ENCODE data around the gene ZNF521. TPM values are rescaled to one million over a fixed set of nuclear protein-coding genes. Genes with fewer than 3 reads are reported as not detected.

The ZNF521 gene
- total RNA-seq, 1 experiment from 2014 or later = 5.1 TPM

GRCh38 chr18:25225151-25225550 lies 126.8 kb downstream of the ZNF521 start:
- H3K36me3 ChIP-seq (replicated peaks; ENCODE audit: control insufficient read depth, insufficient read depth, low read length) = no peaks in the 10 kb centered on the region
- no peaks in the 10 kb centered on the region for H3K27me3 ChIP-seq (ENCODE audit: control insufficient read depth, insufficient read depth, low read length)
- no peak for DNase-seq
- H3K4me3 ChIP-seq (ENCODE audit: insufficient read depth, low read depth, low read length) = no peak overlapping the region

DNA sequence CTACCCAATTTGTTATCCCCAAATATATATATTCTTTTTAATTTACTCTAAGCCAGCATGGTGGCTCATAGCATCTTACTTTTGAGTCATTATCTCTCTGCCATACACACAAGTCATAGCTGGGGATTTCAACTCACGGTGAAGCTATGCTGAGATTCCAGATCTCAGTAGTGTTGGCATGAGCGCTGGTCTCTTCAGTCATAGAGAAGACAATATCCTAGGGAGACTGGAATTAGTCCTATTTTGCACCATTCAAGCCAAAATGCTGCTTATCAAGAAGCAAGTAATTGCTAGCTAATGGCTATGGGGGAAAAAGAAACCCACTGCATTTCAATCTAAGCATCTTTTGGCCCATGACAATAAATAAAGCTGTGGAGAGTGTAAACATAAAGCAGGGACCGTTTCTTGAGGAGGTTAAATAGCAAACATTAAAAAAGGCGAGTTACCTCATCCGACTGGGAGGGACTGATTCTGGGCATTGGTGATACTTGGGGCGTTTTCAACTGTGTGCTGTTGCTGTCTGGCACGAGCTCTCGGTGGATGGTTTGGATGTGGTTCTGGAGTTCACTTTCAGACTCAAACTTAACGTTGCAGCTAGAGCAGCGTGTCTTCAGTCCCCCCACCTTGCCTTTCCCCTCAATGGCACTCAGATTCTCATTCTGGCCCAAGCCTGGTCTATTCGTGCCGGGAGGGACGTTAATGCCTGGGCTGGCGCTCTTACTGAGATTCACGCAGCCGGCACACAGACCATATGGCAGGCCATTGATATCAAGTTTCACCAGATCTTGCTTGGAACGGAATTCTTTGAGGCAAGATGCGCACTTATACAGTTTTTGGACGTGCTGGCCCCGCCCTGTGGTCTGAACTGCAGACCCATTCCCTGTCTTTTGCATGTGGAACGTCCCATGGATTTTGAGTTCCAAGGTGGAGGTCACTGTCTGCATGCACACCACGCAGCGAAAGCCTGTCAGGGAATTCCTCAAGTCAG lies 127.8 kb downstream of the ZNF521 start:
- no peaks in the 10 kb centered on the region for H3K27me3 ChIP-seq (ENCODE audit: control insufficient read depth, insufficient read depth, low read length)
- DNase-seq = no peak
- no peak overlapping the region for H3K4me3 ChIP-seq (ENCODE audit: insufficient read depth, low read depth, low read length)
- H3K36me3 ChIP-seq (replicated peaks; ENCODE audit: control insufficient read depth, insufficient read depth, low read length) = no peaks in the 10 kb centered on the region

DNA sequence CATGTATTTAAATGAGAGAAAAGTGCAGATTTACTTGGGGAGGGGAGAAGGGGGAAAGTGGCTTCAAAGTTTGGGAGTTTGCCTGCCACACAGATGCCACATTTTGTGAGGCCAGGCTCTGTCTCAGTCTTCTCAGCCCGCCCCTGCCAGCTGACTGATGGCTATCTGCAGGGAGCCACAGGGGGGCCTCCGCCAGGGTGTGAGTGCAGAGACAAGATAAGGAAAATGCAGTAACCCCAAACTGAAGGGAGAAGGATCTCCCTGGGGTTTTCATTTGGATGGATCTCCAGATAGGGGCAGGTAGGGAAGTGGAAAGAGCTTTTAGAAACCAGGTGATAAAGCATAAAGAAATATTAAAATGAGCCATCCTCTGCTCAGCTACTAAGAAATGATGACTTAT lies 128.8 kb downstream of the ZNF521 start:
- H3K36me3 ChIP-seq (replicated peaks; ENCODE audit: control insufficient read depth, insufficient read depth, low read length) = no peaks in the 10 kb centered on the region
- no peak overlapping the region for H3K4me3 ChIP-seq (ENCODE audit: insufficient read depth, low read depth, low read length)
- peak; percentile 33 for DNase-seq
- H3K27me3 ChIP-seq (ENCODE audit: control insufficient read depth, insufficient read depth, low read length) = no peaks in the 10 kb centered on the region

DNA sequence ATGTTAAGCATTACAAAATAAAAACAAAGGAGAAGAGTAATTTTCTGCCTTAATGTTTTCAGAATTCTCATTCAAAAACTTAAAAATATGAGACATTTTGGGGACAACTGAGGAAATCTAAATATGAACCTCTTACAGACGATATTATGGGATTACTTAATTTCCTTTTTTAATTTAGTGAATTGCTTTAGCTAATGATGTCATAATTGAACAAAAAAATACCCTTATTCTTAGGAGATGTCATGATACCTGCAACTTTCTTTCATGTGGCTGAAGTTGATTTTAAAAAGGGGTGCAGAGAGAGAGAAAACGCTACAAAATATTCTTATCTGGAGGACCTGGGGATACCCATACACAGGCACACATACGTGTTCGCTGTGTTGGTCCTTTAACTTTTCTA lies 129.3 kb downstream of the ZNF521 start:
- DNase-seq = no peak
- H3K36me3 ChIP-seq (replicated peaks; ENCODE audit: control insufficient read depth, insufficient read depth, low read length) = no peaks in the 10 kb centered on the region
- no peak overlapping the region for H3K4me3 ChIP-seq (ENCODE audit: insufficient read depth, low read depth, low read length)
- no peaks in the 10 kb centered on the region for H3K27me3 ChIP-seq (ENCODE audit: control insufficient read depth, insufficient read depth, low read length)

GRCh38 chr18:25210622-25211021 lies 141.3 kb downstream of the ZNF521 start:
- H3K4me3 ChIP-seq (ENCODE audit: insufficient read depth, low read depth, low read length) = no peak overlapping the region
- DNase-seq = no peak
- H3K36me3 ChIP-seq (replicated peaks; ENCODE audit: control insufficient read depth, insufficient read depth, low read length) = no peaks in the 10 kb centered on the region
- H3K27me3 ChIP-seq (ENCODE audit: control insufficient read depth, insufficient read depth, low read length) = no peaks in the 10 kb centered on the region

GRCh38 chr18:25192065-25192464 lies 159.9 kb downstream of the ZNF521 start:
- no peaks in the 10 kb centered on the region for H3K36me3 ChIP-seq (replicated peaks; ENCODE audit: control insufficient read depth, insufficient read depth, low read length)
- H3K4me3 ChIP-seq (ENCODE audit: insufficient read depth, low read depth, low read length) = no peak overlapping the region
- H3K27me3 ChIP-seq (ENCODE audit: control insufficient read depth, insufficient read depth, low read length) = no peaks in the 10 kb centered on the region
- DNase-seq = no peak

- Histone ChIP-seq H3K36me3 (replicated peaks; ENCODE audit: control insufficient read depth, insufficient read depth, low read length) (no peaks in the 10 kb centered on the region), H3K4me3 (ENCODE audit: insufficient read depth, low read depth, low read length) (no peak overlapping the region), H3K27me3 (ENCODE audit: control insufficient read depth, insufficient read depth, low read length) (no peaks in the 10 kb centered on the region)
- DNase-seq = no peak
Observed at GRCh38 chr18:25190472-25190871, 161.5 kb downstream of the ZNF521 start.

DNA sequence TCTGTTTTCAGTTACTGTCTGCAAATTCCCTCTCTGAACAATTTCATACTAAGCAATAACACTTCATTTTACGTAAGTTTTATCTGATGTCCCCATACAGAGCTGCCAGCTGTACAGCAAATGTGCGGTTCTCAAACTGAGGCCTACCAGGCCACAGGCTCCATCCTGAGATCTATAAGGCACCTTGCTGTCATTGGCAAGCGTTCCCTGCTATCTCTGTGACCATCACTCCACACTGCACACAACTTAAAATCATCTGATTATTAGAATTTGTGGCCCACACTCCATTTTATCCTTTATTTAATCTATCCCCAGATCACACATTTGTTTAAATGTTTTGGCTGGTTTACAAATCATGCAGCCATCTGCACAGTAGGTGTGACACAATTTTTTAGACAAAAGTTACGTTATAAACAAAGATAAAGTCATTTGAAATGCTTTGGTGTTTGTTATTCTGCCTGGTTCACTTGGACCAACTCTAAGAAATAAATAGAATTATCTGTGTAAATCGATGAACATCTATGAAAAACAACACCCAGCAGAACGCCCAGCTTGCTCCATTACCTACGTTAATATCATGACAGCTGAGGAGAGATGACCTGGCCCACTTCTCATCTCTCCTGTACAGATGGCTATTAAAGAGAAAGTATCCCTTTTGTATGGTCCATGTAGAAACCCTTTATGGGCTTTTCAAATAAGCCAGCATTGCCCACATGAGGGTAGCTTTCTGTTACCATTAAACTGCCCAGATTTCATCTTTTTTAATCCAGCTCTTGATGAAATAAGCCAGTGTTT lies 162.4 kb downstream of the ZNF521 start:
- DNase-seq = no peak
- no peaks in the 10 kb centered on the region for H3K27me3 ChIP-seq (ENCODE audit: control insufficient read depth, insufficient read depth, low read length)
- H3K4me3 ChIP-seq (ENCODE audit: insufficient read depth, low read depth, low read length) = no peak overlapping the region
- no peaks in the 10 kb centered on the region for H3K36me3 ChIP-seq (replicated peaks; ENCODE audit: control insufficient read depth, insufficient read depth, low read length)

DNA sequence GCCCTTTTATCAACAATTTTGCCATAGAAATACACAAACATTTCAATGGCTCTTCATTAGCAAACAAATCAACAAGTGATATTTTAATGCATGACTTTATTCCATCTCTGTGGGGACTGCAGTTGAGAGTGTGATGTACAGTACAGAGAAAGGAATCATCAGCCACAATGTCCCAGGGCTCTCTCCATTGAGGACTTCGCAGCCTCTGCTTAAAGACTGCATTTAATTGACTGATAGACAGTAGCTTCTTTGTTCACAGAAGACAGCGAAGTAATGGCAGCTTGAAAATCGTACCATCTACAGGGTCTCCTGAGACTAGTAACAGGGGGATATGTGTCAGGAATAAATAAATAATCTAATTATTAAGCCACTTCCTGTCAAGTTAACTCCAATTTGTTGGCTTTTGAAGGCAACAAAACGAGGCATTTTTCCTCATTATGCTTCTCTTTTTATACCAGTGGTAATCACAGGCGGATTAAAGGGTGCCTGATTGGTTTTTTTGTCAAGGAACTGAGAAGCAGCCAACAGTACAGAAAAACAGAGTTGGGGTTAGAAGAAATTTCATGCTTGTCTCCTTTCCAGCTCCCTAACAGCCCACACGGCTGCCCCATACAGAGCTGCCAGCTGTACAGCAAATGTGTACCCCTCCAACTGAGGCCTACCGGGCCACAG lies 164.3 kb downstream of the ZNF521 start:
- no peak for DNase-seq
- Histone ChIP-seq H3K36me3 (replicated peaks; ENCODE audit: control insufficient read depth, insufficient read depth, low read length) (no peaks in the 10 kb centered on the region), H3K4me3 (ENCODE audit: insufficient read depth, low read depth, low read length) (no peak overlapping the region), H3K27me3 (ENCODE audit: control insufficient read depth, insufficient read depth, low read length) (no peaks in the 10 kb centered on the region)

DNA sequence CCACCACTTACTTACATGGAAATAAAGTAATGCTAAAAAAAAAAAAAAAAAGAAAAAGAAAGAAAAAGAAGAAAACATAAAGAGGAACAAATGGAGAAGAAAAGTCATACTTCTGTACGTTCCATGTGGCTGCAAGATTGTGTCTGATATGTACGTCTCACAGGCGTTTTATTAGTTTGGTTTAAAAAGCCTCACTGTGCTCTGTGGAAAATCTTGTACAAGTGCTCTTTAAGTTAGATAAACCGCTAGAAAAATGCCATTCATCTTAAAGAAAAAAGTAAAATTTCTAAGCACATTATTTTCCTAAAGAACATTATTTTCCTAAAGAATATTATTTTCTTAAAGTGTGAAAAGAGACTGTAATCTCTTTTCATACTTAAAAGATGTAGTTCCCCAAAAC lies 165.1 kb downstream of the ZNF521 start:
- no peak overlapping the region for H3K4me3 ChIP-seq (ENCODE audit: insufficient read depth, low read depth, low read length)
- DNase-seq = no peak
- H3K27me3 ChIP-seq (ENCODE audit: control insufficient read depth, insufficient read depth, low read length) = no peaks in the 10 kb centered on the region
- H3K36me3 ChIP-seq (replicated peaks; ENCODE audit: control insufficient read depth, insufficient read depth, low read length) = no peaks in the 10 kb centered on the region

DNA sequence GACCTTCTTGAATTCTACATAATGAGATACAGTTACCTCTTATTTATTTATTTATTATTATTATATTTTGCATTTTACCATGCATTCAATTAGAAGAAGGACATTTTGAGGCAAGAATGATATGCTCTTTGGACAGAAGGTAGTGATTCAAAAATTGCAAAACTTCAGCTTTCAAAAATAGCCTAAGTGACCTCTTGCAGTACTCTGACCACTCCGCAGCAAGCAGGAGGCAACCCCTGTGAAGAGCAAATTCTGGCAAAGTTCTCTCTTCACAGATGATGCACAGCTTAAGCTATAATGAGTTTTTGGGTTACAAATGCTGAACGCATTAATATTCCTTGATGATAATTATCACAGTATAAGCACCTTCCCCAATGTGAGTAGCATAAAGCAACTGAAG lies 170.0 kb downstream of the ZNF521 start:
- Histone ChIP-seq H3K36me3 (replicated peaks; ENCODE audit: control insufficient read depth, insufficient read depth, low read length) (no peaks in the 10 kb centered on the region), H3K4me3 (ENCODE audit: insufficient read depth, low read depth, low read length) (no peak overlapping the region), H3K27me3 (ENCODE audit: control insufficient read depth, insufficient read depth, low read length) (no peaks in the 10 kb centered on the region)
- no peak for DNase-seq

GRCh38 chr18:25181581-25181980 lies 170.4 kb downstream of the ZNF521 start:
- Histone ChIP-seq H3K27me3 (ENCODE audit: control insufficient read depth, insufficient read depth, low read length) (no peaks in the 10 kb centered on the region), H3K36me3 (replicated peaks; ENCODE audit: control insufficient read depth, insufficient read depth, low read length) (no peaks in the 10 kb centered on the region), H3K4me3 (ENCODE audit: insufficient read depth, low read depth, low read length) (no peak overlapping the region)
- DNase-seq = no peak

- H3K27me3 ChIP-seq (ENCODE audit: control insufficient read depth, insufficient read depth, low read length) = no peaks in the 10 kb centered on the region
- H3K4me3 ChIP-seq (ENCODE audit: insufficient read depth, low read depth, low read length) = no peak overlapping the region
- no peaks in the 10 kb centered on the region for H3K36me3 ChIP-seq (replicated peaks; ENCODE audit: control insufficient read depth, insufficient read depth, low read length)
- no peak for DNase-seq
Observed at GRCh38 chr18:25180973-25181548, 170.9 kb downstream of the ZNF521 start.

GRCh38 chr18:25177631-25178030 lies 174.3 kb downstream of the ZNF521 start:
- DNase-seq = no peak
- H3K27me3 ChIP-seq (ENCODE audit: control insufficient read depth, insufficient read depth, low read length) = no peaks in the 10 kb centered on the region
- no peaks in the 10 kb centered on the region for H3K36me3 ChIP-seq (replicated peaks; ENCODE audit: control insufficient read depth, insufficient read depth, low read length)
- H3K4me3 ChIP-seq (ENCODE audit: insufficient read depth, low read depth, low read length) = no peak overlapping the region

Measured in H7 (cell line).